Measurements from ENCODE around the gene LARGE1.
"Not testable (repeated sequence)": the region's sequence is repeated elsewhere in the genome, so short reads cannot be mapped to it uniquely, and the experiment has no call there.

The LARGE1 gene

GRCh38 chr22:33572086-33572485, 348.2 kb downstream of the LARGE1 start:
- H2AK5ac ChIP-seq (ENCODE audit: low read length): no peak overlapping the region
- H3K4me1 ChIP-seq (ENCODE audit: control insufficient read depth, low read depth, low read length): peaks cover 3% of the 10 kb centered on the region
- H3K27ac ChIP-seq (ENCODE audit: low read depth, low read length): no peak overlapping the region
- H3K4ac ChIP-seq (ENCODE audit: low read depth, low read length): no peak overlapping the region
- no peak overlapping the region for H2BK15ac ChIP-seq (replicated peaks; ENCODE audit: low read depth)
- H3K79me2 ChIP-seq (ENCODE audit: control insufficient read depth, insufficient read depth, low read length): no peaks in the 10 kb centered on the region
- H3K27me3 ChIP-seq (ENCODE audit: insufficient read depth, low read length, poor library complexity): no peaks in the 10 kb centered on the region
- no peak overlapping the region for H4K5ac ChIP-seq (ENCODE audit: low read length)
- no peak overlapping the region for H3K4me2 ChIP-seq (ENCODE audit: low read length)
- H3K56ac ChIP-seq (ENCODE audit: low read length): no peak overlapping the region
- no peak overlapping the region for H3K18ac ChIP-seq (ENCODE audit: low read length)
- H3K9ac ChIP-seq (ENCODE audit: low read length): no peak overlapping the region
- H2BK5ac ChIP-seq (ENCODE audit: low read length): no peak overlapping the region
- H3K79me1 ChIP-seq (ENCODE audit: low read length): no peaks in the 10 kb centered on the region
- H3K23ac ChIP-seq (ENCODE audit: low read length): no peak overlapping the region
- no peak overlapping the region for H3K4me3 ChIP-seq (ENCODE audit: low read length)
- H2BK120ac ChIP-seq (ENCODE audit: low read depth, low read length): no peak overlapping the region
- WGBS (ENCODE audit: extremely low coverage, insufficient coverage, low lambda C conversion rate): no CpG with 5 or more reads among the region's 3 CpGs
- DNase-seq: no peak
- no peaks in the 10 kb centered on the region for H3K36me3 ChIP-seq (ENCODE audit: control insufficient read depth, insufficient read depth, low read length)
- H4K8ac ChIP-seq (ENCODE audit: low read depth, low read length): no peak overlapping the region

- no peaks in the 10 kb centered on the region for H3K79me2 ChIP-seq (ENCODE audit: control insufficient read depth, insufficient read depth, low read length)
- no peak overlapping the region for H2BK120ac ChIP-seq (ENCODE audit: low read depth, low read length)
- no peaks in the 10 kb centered on the region for H3K79me1 ChIP-seq (ENCODE audit: low read length)
- peak overlapping the region; percentile 11 for H3K27ac ChIP-seq (ENCODE audit: low read depth, low read length)
- no peak overlapping the region for H2BK5ac ChIP-seq (ENCODE audit: low read length)
- no peak overlapping the region for H3K4me3 ChIP-seq (ENCODE audit: low read length)
- H2AK5ac ChIP-seq (ENCODE audit: low read length): no peak overlapping the region
- WGBS (ENCODE audit: extremely low coverage, insufficient coverage, low lambda C conversion rate): no CpG with 5 or more reads among the region's 4 CpGs
- peak; percentile 7 for DNase-seq
- no peak overlapping the region for H2BK15ac ChIP-seq (replicated peaks; ENCODE audit: low read depth)
- H3K27me3 ChIP-seq (ENCODE audit: insufficient read depth, low read length, poor library complexity): no peaks in the 10 kb centered on the region
- no peak overlapping the region for H3K23ac ChIP-seq (ENCODE audit: low read length)
- H4K5ac ChIP-seq (ENCODE audit: low read length): no peak overlapping the region
- H3K9ac ChIP-seq (ENCODE audit: low read length): no peak overlapping the region
- H3K4ac ChIP-seq (ENCODE audit: low read depth, low read length): no peak overlapping the region
- H3K56ac ChIP-seq (ENCODE audit: low read length): no peak overlapping the region
- H4K8ac ChIP-seq (ENCODE audit: low read depth, low read length): no peak overlapping the region
- no peaks in the 10 kb centered on the region for H3K36me3 ChIP-seq (ENCODE audit: control insufficient read depth, insufficient read depth, low read length)
- no peak overlapping the region for H3K18ac ChIP-seq (ENCODE audit: low read length)
- no peak overlapping the region for H3K4me2 ChIP-seq (ENCODE audit: low read length)
- peaks cover 3% of the 10 kb centered on the region for H3K4me1 ChIP-seq (ENCODE audit: control insufficient read depth, low read depth, low read length)
These were observed 350.2 kb downstream of the LARGE1 start for GRCh38 chr22:33570110-33570509.

- Histone ChIP-seq H3K4me3 (ENCODE audit: low read length) (no peak overlapping the region), H3K4ac (ENCODE audit: low read depth, low read length) (no peak overlapping the region), H3K79me2 (ENCODE audit: control insufficient read depth, insufficient read depth, low read length) (no peaks in the 10 kb centered on the region), H4K8ac (ENCODE audit: low read depth, low read length) (no peak overlapping the region), H3K79me1 (ENCODE audit: low read length) (no peaks in the 10 kb centered on the region), H3K9ac (ENCODE audit: low read length) (no peak overlapping the region), H3K27me3 (ENCODE audit: insufficient read depth, low read length, poor library complexity) (no peaks in the 10 kb centered on the region), H3K27ac (ENCODE audit: low read depth, low read length) (peak overlapping the region; percentile 11), H3K56ac (ENCODE audit: low read length) (no peak overlapping the region), H3K18ac (ENCODE audit: low read length) (no peak overlapping the region), H3K4me1 (ENCODE audit: control insufficient read depth, low read depth, low read length) (peaks cover 3% of the 10 kb centered on the region), H2AK5ac (ENCODE audit: low read length) (no peak overlapping the region), H2BK5ac (ENCODE audit: low read length) (no peak overlapping the region), H4K5ac (ENCODE audit: low read length) (no peak overlapping the region), H3K36me3 (ENCODE audit: control insufficient read depth, insufficient read depth, low read length) (no peaks in the 10 kb centered on the region), H2BK120ac (ENCODE audit: low read depth, low read length) (no peak overlapping the region), H2BK15ac (replicated peaks; ENCODE audit: low read depth) (no peak overlapping the region), H3K23ac (ENCODE audit: low read length) (no peak overlapping the region), H3K4me2 (ENCODE audit: low read length) (no peak overlapping the region)
- DNase-seq: peak; percentile 45
- no CpG with 5 or more reads among the region's 3 CpGs for WGBS (ENCODE audit: extremely low coverage, insufficient coverage, low lambda C conversion rate)
These were observed 350.7 kb downstream of the LARGE1 start for GRCh38 chr22:33569559-33569958.

- Histone ChIP-seq H3K18ac (ENCODE audit: low read length) (no peak overlapping the region), H3K23ac (ENCODE audit: low read length) (no peak overlapping the region), H3K27me3 (ENCODE audit: insufficient read depth, low read length, poor library complexity) (no peaks in the 10 kb centered on the region), H3K79me1 (ENCODE audit: low read length) (no peaks in the 10 kb centered on the region), H3K4me2 (ENCODE audit: low read length) (no peak overlapping the region), H3K4ac (ENCODE audit: low read depth, low read length) (no peak overlapping the region), H3K4me1 (ENCODE audit: control insufficient read depth, low read depth, low read length) (peaks cover 3% of the 10 kb centered on the region), H2BK120ac (ENCODE audit: low read depth, low read length) (no peak overlapping the region), H2AK5ac (ENCODE audit: low read length) (no peak overlapping the region), H3K36me3 (ENCODE audit: control insufficient read depth, insufficient read depth, low read length) (no peaks in the 10 kb centered on the region), H2BK15ac (replicated peaks; ENCODE audit: low read depth) (no peak overlapping the region), H3K4me3 (ENCODE audit: low read length) (no peak overlapping the region), H2BK5ac (ENCODE audit: low read length) (no peak overlapping the region), H3K27ac (ENCODE audit: low read depth, low read length) (no peak overlapping the region), H3K79me2 (ENCODE audit: control insufficient read depth, insufficient read depth, low read length) (no peaks in the 10 kb centered on the region), H3K56ac (ENCODE audit: low read length) (no peak overlapping the region), H4K8ac (ENCODE audit: low read depth, low read length) (no peak overlapping the region), H3K9ac (ENCODE audit: low read length) (no peak overlapping the region), H4K5ac (ENCODE audit: low read length) (no peak overlapping the region)
- peak; percentile 22 for DNase-seq
- no CpG with 5 or more reads among the region's 4 CpGs for WGBS (ENCODE audit: extremely low coverage, insufficient coverage, low lambda C conversion rate)
These were observed 351.3 kb downstream of the LARGE1 start for GRCh38 chr22:33569018-33569417.

GRCh38 chr22:33566495-33566894, 353.8 kb downstream of the LARGE1 start:
- not testable (repeated sequence) for H3K23ac ChIP-seq (ENCODE audit: low read length); H3K27me3 ChIP-seq (ENCODE audit: insufficient read depth, low read length, poor library complexity); H2AK5ac ChIP-seq (ENCODE audit: low read length); H2BK5ac ChIP-seq (ENCODE audit: low read length); H3K27ac ChIP-seq (ENCODE audit: low read depth, low read length); DNase-seq; H3K79me2 ChIP-seq (ENCODE audit: control insufficient read depth, insufficient read depth, low read length); H2BK120ac ChIP-seq (ENCODE audit: low read depth, low read length); H3K4me3 ChIP-seq (ENCODE audit: low read length); H2BK15ac ChIP-seq (replicated peaks; ENCODE audit: low read depth); H3K4me1 ChIP-seq (ENCODE audit: control insufficient read depth, low read depth, low read length); H3K4me2 ChIP-seq (ENCODE audit: low read length); H3K36me3 ChIP-seq (ENCODE audit: control insufficient read depth, insufficient read depth, low read length); H3K18ac ChIP-seq (ENCODE audit: low read length); H4K5ac ChIP-seq (ENCODE audit: low read length); H3K9ac ChIP-seq (ENCODE audit: low read length); H3K56ac ChIP-seq (ENCODE audit: low read length); H3K79me1 ChIP-seq (ENCODE audit: low read length); H3K4ac ChIP-seq (ENCODE audit: low read depth, low read length); H4K8ac ChIP-seq (ENCODE audit: low read depth, low read length)
- WGBS (ENCODE audit: extremely low coverage, insufficient coverage, low lambda C conversion rate): no CpG with 5 or more reads among the region's 6 CpGs

GRCh38 chr22:33565580-33565995, 354.7 kb downstream of the LARGE1 start:
- no peak for DNase-seq
- Histone ChIP-seq H3K79me1 (ENCODE audit: low read length) (no peaks in the 10 kb centered on the region), H4K8ac (ENCODE audit: low read depth, low read length) (no peak overlapping the region), H2BK5ac (ENCODE audit: low read length) (no peak overlapping the region), H3K27me3 (ENCODE audit: insufficient read depth, low read length, poor library complexity) (no peaks in the 10 kb centered on the region), H2BK15ac (replicated peaks; ENCODE audit: low read depth) (no peak overlapping the region), H3K4me2 (ENCODE audit: low read length) (no peak overlapping the region), H3K79me2 (ENCODE audit: control insufficient read depth, insufficient read depth, low read length) (no peaks in the 10 kb centered on the region), H3K4me1 (ENCODE audit: control insufficient read depth, low read depth, low read length) (peaks cover 6% of the 10 kb centered on the region), H3K9ac (ENCODE audit: low read length) (no peak overlapping the region), H2AK5ac (ENCODE audit: low read length) (no peak overlapping the region), H3K18ac (ENCODE audit: low read length) (no peak overlapping the region), H4K5ac (ENCODE audit: low read length) (no peak overlapping the region), H3K23ac (ENCODE audit: low read length) (no peak overlapping the region), H3K56ac (ENCODE audit: low read length) (no peak overlapping the region), H2BK120ac (ENCODE audit: low read depth, low read length) (no peak overlapping the region), H3K4me3 (ENCODE audit: low read length) (no peak overlapping the region), H3K27ac (ENCODE audit: low read depth, low read length) (no peak overlapping the region), H3K36me3 (ENCODE audit: control insufficient read depth, insufficient read depth, low read length) (no peaks in the 10 kb centered on the region), H3K4ac (ENCODE audit: low read depth, low read length) (no peak overlapping the region)
- no CpG with 5 or more reads among the region's 7 CpGs for WGBS (ENCODE audit: extremely low coverage, insufficient coverage, low lambda C conversion rate)
